ENCODE measurements around the gene SUSD2.
A peak's percentile ranks its signal among the peaks of the same experiment; 100 is the strongest.

Gene SUSD2

GRCh38 chr22:24144778-24145085, 36.6 kb upstream of the SUSD2 start:
- ChIA-PET CTCF (interaction anchor here (43.2 to 55.4 kb wide), 2 partner anchors 5 to 19 kb away, joined by 1213 read pairs; partner anchors contain the start of gene SUSD2), POLR2A (interaction anchor here (3.4 kb wide), 1 partner anchor 11 kb away, joined by 18 read pairs; no protein-coding TSS in a partner anchor)
- 25% methylated on average over 2 of the region's 2 CpGs for WGBS (ENCODE audit: insufficient coverage)
- Histone ChIP-seq H3K4me3 (ENCODE audit: control insufficient read depth in 1 of 7, extremely low read depth in 1 of 7, insufficient read depth in 4 of 7, low read depth in 2 of 7, low read length in 6 of 7) (peak overlapping the region in 2 of 7 experiments; percentile 11 to 15), H3K9me3 (ENCODE audit: control extremely low read depth in 1 of 5, control insufficient read depth in 4 of 5, insufficient read depth in 2 of 5, low read depth in 1 of 5, low read length in 4 of 5) (no peaks in the 10 kb centered on the region), H3K4me1 (ENCODE audit: control extremely low read depth in 1 of 4, control insufficient read depth in 4 of 4, insufficient read depth in 4 of 4, low read length in 3 of 4) (peaks cover 39 to 89% (median 84%) of the 10 kb centered on the region in 4 experiments), H3K27ac (ENCODE audit: insufficient read depth in 1 of 2, low read depth in 1 of 2, low read length in 2 of 2, poor library complexity in 1 of 2, severe bottlenecking in 2 of 2) (peak overlapping the region in 1 of 2 experiments; percentile 25), H3K36me3 (ENCODE audit: control insufficient read depth in 4 of 4, insufficient read depth in 4 of 4, low read length in 3 of 4) (peaks cover 0 to 37% (median 3%) of the 10 kb centered on the region in 4 experiments), H3K27me3 (replicated peaks in 2 of 5; ENCODE audit: control insufficient read depth in 4 of 5, insufficient read depth in 5 of 5, low read length in 4 of 5) (no peaks in the 10 kb centered on the region)
- DNase-seq: no peak

- POLR2A ChIA-PET: interaction anchor here (0.6 to 3.4 kb wide), 4 partner anchors 11 to 302 kb away, joined by 3 to 18 read pairs (median 4); no protein-coding TSS in a partner anchor
These were observed 35.7 kb upstream of the SUSD2 start for GRCh38 chr22:24145446-24146193.

GRCh38 chr22:24146194-24146616, 35.1 kb upstream of the SUSD2 start:
- Histone ChIP-seq H3K9me3 (ENCODE audit: control extremely low read depth in 1 of 5, control insufficient read depth in 4 of 5, insufficient read depth in 2 of 5, low read depth in 1 of 5, low read length in 4 of 5) (no peaks in the 10 kb centered on the region), H3K27me3 (replicated peaks in 2 of 5; ENCODE audit: control insufficient read depth in 4 of 5, insufficient read depth in 5 of 5, low read length in 4 of 5) (no peaks in the 10 kb centered on the region), H3K4me3 (ENCODE audit: control insufficient read depth in 1 of 7, extremely low read depth in 1 of 7, insufficient read depth in 4 of 7, low read depth in 2 of 7, low read length in 6 of 7) (peak overlapping the region in 4 of 7 experiments; percentile 37 to 55 (median 48)), H3K27ac (ENCODE audit: insufficient read depth in 1 of 2, low read depth in 1 of 2, low read length in 2 of 2, poor library complexity in 1 of 2, severe bottlenecking in 2 of 2) (peak overlapping the region in 1 of 2 experiments; percentile 63), H3K36me3 (ENCODE audit: control insufficient read depth in 4 of 4, insufficient read depth in 4 of 4, low read length in 3 of 4) (peaks cover 0 to 47% (median 6%) of the 10 kb centered on the region in 4 experiments), H3K4me1 (ENCODE audit: control extremely low read depth in 1 of 4, control insufficient read depth in 4 of 4, insufficient read depth in 4 of 4, low read length in 3 of 4) (peaks cover 36 to 74% (median 70%) of the 10 kb centered on the region in 4 experiments)
- DNase-seq: peak in 2 of 3 donors; percentile 44 to 59
- ChIA-PET CTCF (interaction anchor here (1.0 to 55.4 kb wide), 3 partner anchors 7 to 39 kb away, joined by 3 to 1213 read pairs (median 1213); partner anchors contain the start of gene SUSD2), POLR2A (interaction anchor here (0.6 to 3.4 kb wide), 3 partner anchors 10 to 94 kb away, joined by 3 to 18 read pairs (median 5); no protein-coding TSS in a partner anchor)
- WGBS (ENCODE audit: insufficient coverage): no CpG with 5 or more reads among the region's 4 CpGs

More at GRCh38 chr22:24145446-24146193, 35.7 kb upstream of the SUSD2 start:
- Histone ChIP-seq H3K4me3 (ENCODE audit: control insufficient read depth in 1 of 7, extremely low read depth in 1 of 7, insufficient read depth in 4 of 7, low read depth in 2 of 7, low read length in 6 of 7) (peak overlapping the region in 4 of 7 experiments; percentile 37 to 55 (median 48)), H3K4me1 (ENCODE audit: control extremely low read depth in 1 of 4, control insufficient read depth in 4 of 4, insufficient read depth in 4 of 4, low read length in 3 of 4) (peaks cover 39 to 80% (median 75%) of the 10 kb centered on the region in 4 experiments), H3K9me3 (ENCODE audit: control extremely low read depth in 1 of 5, control insufficient read depth in 4 of 5, insufficient read depth in 2 of 5, low read depth in 1 of 5, low read length in 4 of 5) (no peaks in the 10 kb centered on the region), H3K27me3 (replicated peaks in 2 of 5; ENCODE audit: control insufficient read depth in 4 of 5, insufficient read depth in 5 of 5, low read length in 4 of 5) (no peaks in the 10 kb centered on the region), H3K27ac (ENCODE audit: insufficient read depth in 1 of 2, low read depth in 1 of 2, low read length in 2 of 2, poor library complexity in 1 of 2, severe bottlenecking in 2 of 2) (peak overlapping the region; percentile 18 to 63), H3K36me3 (ENCODE audit: control insufficient read depth in 4 of 4, insufficient read depth in 4 of 4, low read length in 3 of 4) (peaks cover 0 to 44% (median 6%) of the 10 kb centered on the region in 4 experiments)
- no peak for DNase-seq
- CTCF ChIA-PET: interaction anchor here (1.0 to 55.4 kb wide), 3 partner anchors 6 to 38 kb away, joined by 3 to 1213 read pairs (median 1213); partner anchors contain the start of gene SUSD2
- 96% methylated on average over 9 of the region's 9 CpGs for WGBS (ENCODE audit: insufficient coverage)

- 66% methylated on average over 3 of the region's 4 CpGs for WGBS (ENCODE audit: insufficient coverage)
- Histone ChIP-seq H3K4me3 (ENCODE audit: control insufficient read depth in 1 of 7, extremely low read depth in 1 of 7, insufficient read depth in 4 of 7, low read depth in 2 of 7, low read length in 6 of 7) (peak overlapping the region in 2 of 7 experiments; percentile 11 to 37), H3K36me3 (ENCODE audit: control insufficient read depth in 4 of 4, insufficient read depth in 4 of 4, low read length in 3 of 4) (peaks cover 0 to 46% (median 7%) of the 10 kb centered on the region in 4 experiments), H3K27ac (ENCODE audit: insufficient read depth in 1 of 2, low read depth in 1 of 2, low read length in 2 of 2, poor library complexity in 1 of 2, severe bottlenecking in 2 of 2) (no peak overlapping the region), H3K4me1 (ENCODE audit: control extremely low read depth in 1 of 4, control insufficient read depth in 4 of 4, insufficient read depth in 4 of 4, low read length in 3 of 4) (peaks cover 35 to 68% (median 63%) of the 10 kb centered on the region in 4 experiments), H3K27me3 (replicated peaks in 2 of 5; ENCODE audit: control insufficient read depth in 4 of 5, insufficient read depth in 5 of 5, low read length in 4 of 5) (no peaks in the 10 kb centered on the region), H3K9me3 (ENCODE audit: control extremely low read depth in 1 of 5, control insufficient read depth in 4 of 5, insufficient read depth in 2 of 5, low read depth in 1 of 5, low read length in 4 of 5) (no peaks in the 10 kb centered on the region)
- ChIA-PET CTCF (interaction anchor here (1.0 to 55.4 kb wide), 3 partner anchors 8 to 39 kb away, joined by 3 to 1213 read pairs (median 1213); partner anchors contain the start of gene SUSD2), POLR2A (interaction anchor here (1.4 kb wide), 1 partner anchor 10 kb away, joined by 10 read pairs; no protein-coding TSS in a partner anchor)
- DNase-seq: no peak
These were observed 34.4 kb upstream of the SUSD2 start for GRCh38 chr22:24146791-24147353.

- CTCF ChIA-PET: interaction anchor here (0.9 to 55.4 kb wide), 3 partner anchors 8 to 42 kb away, joined by 3 to 1213 read pairs (median 1213); partner anchors contain the start of gene SUSD2
- Histone ChIP-seq H3K4me1 (ENCODE audit: control extremely low read depth in 1 of 4, control insufficient read depth in 4 of 4, insufficient read depth in 4 of 4, low read length in 3 of 4) (peaks cover 29 to 66% (median 55%) of the 10 kb centered on the region in 4 experiments), H3K27me3 (replicated peaks in 2 of 5; ENCODE audit: control insufficient read depth in 4 of 5, insufficient read depth in 5 of 5, low read length in 4 of 5) (no peaks in the 10 kb centered on the region), H3K9me3 (ENCODE audit: control extremely low read depth in 1 of 5, control insufficient read depth in 4 of 5, insufficient read depth in 2 of 5, low read depth in 1 of 5, low read length in 4 of 5) (no peaks in the 10 kb centered on the region), H3K27ac (ENCODE audit: insufficient read depth in 1 of 2, low read depth in 1 of 2, low read length in 2 of 2, poor library complexity in 1 of 2, severe bottlenecking in 2 of 2) (no peak overlapping the region), H3K36me3 (ENCODE audit: control insufficient read depth in 4 of 4, insufficient read depth in 4 of 4, low read length in 3 of 4) (peaks cover 0 to 44% (median 7%) of the 10 kb centered on the region in 4 experiments), H3K4me3 (ENCODE audit: control insufficient read depth in 1 of 7, extremely low read depth in 1 of 7, insufficient read depth in 4 of 7, low read depth in 2 of 7, low read length in 6 of 7) (no peak overlapping the region)
- DNase-seq: no peak
- POLR2A ChIA-PET: interaction anchor here (1.4 kb wide), 1 partner anchor 9 kb away, joined by 10 read pairs; no protein-coding TSS in a partner anchor
- WGBS (ENCODE audit: insufficient coverage): 15% methylated on average over 3 of the region's 3 CpGs
These were observed 33.6 kb upstream of the SUSD2 start for GRCh38 chr22:24147666-24148065.

GRCh38 chr22:24148266-24149197, 32.8 kb upstream of the SUSD2 start:
- H3K9me3 ChIP-seq (ENCODE audit: control extremely low read depth in 1 of 5, control insufficient read depth in 4 of 5, insufficient read depth in 2 of 5, low read depth in 1 of 5, low read length in 4 of 5): no peaks in the 10 kb centered on the region
- POLR2A ChIA-PET: no interaction called here
- WGBS (ENCODE audit: insufficient coverage): 95% methylated on average over 4 of the region's 5 CpGs
- peaks cover 29 to 65% (median 56%) of the 10 kb centered on the region in 4 experiments for H3K4me1 ChIP-seq (ENCODE audit: control extremely low read depth in 1 of 4, control insufficient read depth in 4 of 4, insufficient read depth in 4 of 4, low read length in 3 of 4)
- no peaks in the 10 kb centered on the region for H3K27me3 ChIP-seq (replicated peaks in 2 of 5; ENCODE audit: control insufficient read depth in 4 of 5, insufficient read depth in 5 of 5, low read length in 4 of 5)
- CTCF ChIA-PET: interaction anchor here (0.6 to 55.4 kb wide), 5 partner anchors 9 to 132 kb away, joined by 3 to 1213 read pairs (median 3); partner anchors contain the start of gene SUSD2
- peaks cover 0 to 38% (median 7%) of the 10 kb centered on the region in 4 experiments for H3K36me3 ChIP-seq (ENCODE audit: control insufficient read depth in 4 of 4, insufficient read depth in 4 of 4, low read length in 3 of 4)
- no peak overlapping the region for H3K4me3 ChIP-seq (ENCODE audit: control insufficient read depth in 1 of 7, extremely low read depth in 1 of 7, insufficient read depth in 4 of 7, low read depth in 2 of 7, low read length in 6 of 7)
- H3K27ac ChIP-seq (ENCODE audit: insufficient read depth in 1 of 2, low read depth in 1 of 2, low read length in 2 of 2, poor library complexity in 1 of 2, severe bottlenecking in 2 of 2): no peak overlapping the region
- DNase-seq: no peak

Data from common myeloid progenitor, CD34-positive (primary cell).